Stimulated activated CD8-positive, alpha-beta memory T cell treated with anti-CD3 and anti-CD28 coated beads, Interleukin-4, amount 100 ng/mL, for 48 hours (primary cell): ENCODE data around the gene IDS.
A peak's percentile ranks its signal among the peaks of the same experiment; 100 is the strongest.
"Not testable (repeated sequence)": the region's sequence is repeated elsewhere in the genome, so short reads cannot be mapped to it uniquely, and the experiment has no call there.

Experiments
- DNase-seq: peaks from one replicate; pipeline ENCODE4 v3.0.0-alpha.2; 2020

The IDS gene

DNA sequence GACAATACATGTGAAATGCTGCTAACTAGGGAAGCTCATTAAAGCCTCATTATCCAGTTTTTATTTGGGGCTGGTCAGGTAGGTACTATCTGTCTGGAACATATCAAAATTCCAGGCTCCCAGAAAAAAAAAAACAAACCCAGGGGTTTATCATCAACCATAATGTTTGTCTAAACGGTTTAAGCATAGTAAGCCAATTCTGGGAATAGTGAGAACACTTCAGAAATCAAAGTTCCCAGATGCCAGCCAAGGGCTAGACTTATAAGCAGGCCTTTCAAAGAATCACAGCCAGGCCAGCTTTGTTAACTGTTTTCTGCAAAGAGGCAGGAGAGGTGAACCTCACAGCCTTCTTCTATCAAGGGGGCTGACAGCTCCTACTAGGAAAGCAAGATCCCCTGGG, 8.1 kb downstream of the IDS start:
- no peak for DNase-seq

- no peak for DNase-seq
Measured at GRCh38 chrX:149495573-149496071, 9.5 kb downstream of the IDS start.

GRCh38 chrX:149494844-149495565, 10.1 kb downstream of the IDS start:
- DNase-seq, result no peak

DNA sequence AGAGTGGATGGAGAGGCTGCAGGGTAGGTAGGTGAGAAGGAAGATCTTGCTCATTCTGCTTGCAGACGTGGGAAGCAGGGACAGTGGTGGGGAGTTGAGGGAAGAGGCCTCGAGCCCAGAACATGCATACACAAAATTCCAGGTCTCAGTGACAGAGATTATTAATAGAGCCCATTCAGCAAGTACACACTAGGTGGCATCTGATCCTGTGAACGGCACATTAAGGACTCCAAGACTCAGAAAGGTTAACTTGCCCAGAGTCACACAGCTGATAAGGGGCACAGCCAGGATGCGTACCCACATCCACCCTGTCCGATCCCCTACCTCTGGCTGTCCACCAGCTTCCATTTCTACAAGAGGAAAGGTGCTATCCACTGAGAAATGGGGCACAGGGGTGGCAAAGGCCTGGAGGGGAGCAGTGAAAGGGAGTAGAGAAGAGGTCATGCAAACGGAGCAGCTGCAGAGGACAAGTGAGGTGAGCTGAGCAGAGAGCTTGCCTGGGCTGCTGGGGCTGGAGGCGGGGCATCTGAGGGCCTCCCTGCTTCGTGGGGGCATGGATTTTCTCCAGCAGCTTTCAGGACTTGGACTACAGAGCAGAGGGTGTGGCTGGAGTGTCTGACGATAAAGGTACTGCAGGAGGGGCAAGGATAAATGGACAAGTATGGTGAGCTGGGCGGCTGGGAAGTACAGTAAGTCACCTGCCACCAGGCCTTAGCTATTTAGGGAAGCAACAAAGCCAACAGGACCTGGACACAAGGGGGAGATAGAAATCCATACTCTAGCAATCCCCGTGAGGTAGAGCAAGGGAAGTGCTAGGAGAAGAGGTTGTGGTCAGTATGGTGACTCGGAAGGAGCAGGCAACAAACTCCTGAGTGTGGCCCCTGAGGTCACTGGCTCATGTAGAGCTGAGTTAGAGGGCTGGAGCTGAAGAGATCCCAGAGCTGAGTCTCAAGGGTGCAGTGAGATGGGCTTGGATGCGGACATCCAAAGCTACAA, 11.2 kb downstream of the IDS start:
- no peak for DNase-seq

- DNase-seq, result no peak
Measured at GRCh38 chrX:149491812-149492211, 13.3 kb downstream of the IDS start.

DNA sequence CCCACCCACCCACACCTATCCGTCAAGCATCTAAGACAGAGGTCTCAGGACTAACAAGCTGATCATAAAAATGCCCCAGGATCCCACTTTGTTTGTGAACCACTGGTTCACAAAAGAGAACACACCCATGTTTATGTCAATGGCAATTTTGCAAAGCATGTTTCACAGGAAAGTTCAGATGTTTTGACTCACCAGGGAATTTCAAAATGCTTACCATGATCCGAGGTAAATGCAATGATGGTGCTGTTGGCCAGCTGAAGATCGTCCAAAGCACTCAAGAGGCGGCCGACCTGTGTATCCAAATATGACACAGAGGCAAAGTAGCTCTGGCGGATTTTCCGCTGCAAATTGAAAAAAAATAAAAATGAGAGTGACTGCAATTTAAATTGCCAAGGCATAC, 15.0 kb downstream of the IDS start:
- no peak for DNase-seq

DNA sequence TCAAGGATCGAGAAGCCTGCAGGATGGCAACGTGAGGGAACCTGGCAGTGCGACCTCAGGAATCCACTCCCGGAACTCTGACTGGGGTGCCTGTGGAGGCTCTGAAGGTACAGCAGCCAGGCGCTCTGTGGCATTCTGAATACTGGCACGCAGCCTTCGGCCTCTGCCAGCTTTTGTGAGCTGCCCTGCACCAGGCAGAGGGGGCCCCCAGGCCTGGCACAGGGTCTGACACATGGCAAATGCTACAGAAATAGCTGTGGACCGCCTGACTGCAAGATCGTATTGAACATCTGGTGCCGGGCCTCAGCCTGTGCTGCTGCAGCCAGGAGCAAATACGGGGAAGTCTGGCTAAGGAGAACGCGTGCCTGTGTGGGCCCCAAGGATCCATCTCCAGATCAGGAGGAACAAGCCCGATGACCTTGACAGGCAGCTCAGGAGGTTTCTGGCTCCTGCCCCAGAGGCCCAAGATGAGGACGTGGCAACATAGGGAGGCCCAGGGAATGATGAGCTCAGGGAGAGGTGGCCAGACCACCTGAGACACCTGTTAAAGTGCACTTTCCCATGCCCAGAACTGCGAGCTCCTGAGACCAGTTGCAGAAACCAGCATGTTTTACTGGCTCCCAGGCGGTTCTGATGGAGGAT, 16.6 kb downstream of the IDS start:
- not testable (repeated sequence) for DNase-seq

- not testable (repeated sequence) for DNase-seq
Measured at GRCh38 chrX:149488008-149488407, 17.1 kb downstream of the IDS start.

DNA sequence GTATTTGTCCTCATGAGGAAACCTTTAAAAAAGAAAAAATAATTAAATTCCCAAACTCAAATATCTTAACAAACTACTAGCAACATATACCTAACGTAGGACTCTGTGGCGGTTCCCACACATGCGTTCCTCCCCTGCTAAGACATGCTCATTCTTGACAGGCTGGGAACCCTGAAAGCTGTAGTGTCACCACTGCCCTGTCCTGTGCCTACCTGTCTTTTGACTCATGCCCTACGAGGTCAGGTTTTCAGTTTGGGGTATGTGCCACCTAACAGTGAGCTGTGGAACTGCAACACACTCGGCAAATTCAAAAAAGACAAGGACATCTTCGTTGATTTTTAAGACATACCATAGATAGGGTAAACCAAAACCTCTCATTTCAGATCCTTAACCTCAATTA, 17.8 kb downstream of the IDS start:
- DNase-seq, result no peak

DNA sequence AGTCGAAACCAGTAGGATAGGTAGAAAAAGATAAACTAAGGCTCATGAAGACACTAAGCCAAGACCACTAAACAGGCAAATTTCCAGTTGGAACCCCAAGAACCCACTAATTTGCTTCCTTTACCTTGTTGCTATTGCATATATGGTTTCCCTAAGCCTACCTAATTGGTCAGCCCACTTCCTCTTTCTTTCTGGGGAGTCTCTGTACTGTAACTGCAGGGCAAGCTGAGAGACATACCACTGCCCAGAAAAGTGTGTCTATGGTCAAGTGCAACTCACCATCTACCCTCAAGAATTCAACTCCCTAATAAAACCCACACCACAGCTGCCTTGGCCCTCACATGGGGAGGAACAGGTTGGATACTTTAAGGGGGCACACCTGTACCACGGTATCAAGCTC, 28.6 kb downstream of the IDS start:
- no peak for DNase-seq

DNA sequence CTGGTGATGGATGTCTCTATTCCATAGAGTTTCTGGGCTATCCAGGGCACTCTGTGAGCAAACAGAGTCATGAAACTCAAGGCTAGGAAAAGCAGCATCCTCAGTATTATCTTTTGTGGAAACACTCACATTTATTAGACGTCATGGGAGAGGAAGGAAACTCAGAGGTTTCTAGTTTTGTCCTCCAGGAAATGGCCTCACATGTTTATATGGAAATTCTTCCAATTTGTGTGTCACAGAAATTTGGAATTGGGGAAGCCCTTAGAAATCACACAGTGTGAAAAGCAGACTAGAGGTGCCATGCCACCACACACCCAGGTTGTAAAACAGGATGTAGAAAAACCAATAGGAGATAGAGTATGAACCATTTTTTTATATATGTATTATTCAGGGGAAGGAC, 31.1 kb downstream of the IDS start:
- DNase-seq, result no peak

DNA sequence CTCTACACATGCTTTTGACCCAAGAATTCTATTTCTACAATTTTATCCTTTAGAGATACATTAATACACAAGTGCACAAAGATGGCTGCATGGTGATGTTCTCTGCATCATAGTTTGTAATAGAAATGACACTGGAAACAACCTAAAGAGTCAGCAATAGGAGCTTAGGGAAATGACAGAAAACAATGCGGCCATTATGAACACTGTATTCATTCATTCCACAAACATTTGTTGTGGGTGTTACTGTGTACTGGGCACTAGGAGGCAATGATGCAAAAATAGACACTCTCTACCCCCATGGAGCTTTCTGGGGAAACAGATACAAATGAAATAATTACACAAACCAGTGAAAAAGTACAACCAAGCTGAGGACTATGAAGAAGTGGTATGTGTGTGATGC, 32.0 kb downstream of the IDS start:
- DNase-seq, result no peak

- DNase-seq, result no peak
Measured at GRCh38 chrX:149472625-149473024, 32.5 kb downstream of the IDS start.

DNA sequence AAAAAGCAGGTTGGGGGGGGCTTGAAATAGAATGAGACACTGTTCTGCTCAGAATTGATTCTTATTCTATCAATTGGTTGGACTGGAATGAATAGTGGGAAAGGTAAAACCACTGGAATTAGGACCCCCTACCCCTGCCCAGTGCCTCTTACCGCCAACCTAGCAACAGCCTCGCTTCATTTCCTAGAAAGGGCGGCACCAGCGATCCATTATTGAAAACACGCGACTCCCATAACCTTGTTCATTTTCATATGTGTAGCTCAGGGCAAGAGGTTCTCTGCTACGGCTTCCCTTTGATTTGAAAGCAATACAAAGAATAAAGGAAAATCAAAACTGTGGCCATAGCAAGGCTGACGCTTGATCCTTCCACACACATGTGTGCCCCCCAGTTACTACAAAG, 33.7 kb downstream of the IDS start:
- no peak for DNase-seq

- DNase-seq, result peak; percentile 78
Measured at GRCh38 chrX:149470955-149471354, 34.2 kb downstream of the IDS start.

- no peak for DNase-seq
Measured at GRCh38 chrX:149469406-149469805, 35.7 kb downstream of the IDS start.

- DNase-seq, result no peak
Measured at GRCh38 chrX:149467920-149468319, 37.2 kb downstream of the IDS start.

GRCh38 chrX:149467461-149467860, 37.6 kb downstream of the IDS start:
- DNase-seq, result no peak

- no peak for DNase-seq
Measured at GRCh38 chrX:149462849-149463248, 42.3 kb downstream of the IDS start.

DNA sequence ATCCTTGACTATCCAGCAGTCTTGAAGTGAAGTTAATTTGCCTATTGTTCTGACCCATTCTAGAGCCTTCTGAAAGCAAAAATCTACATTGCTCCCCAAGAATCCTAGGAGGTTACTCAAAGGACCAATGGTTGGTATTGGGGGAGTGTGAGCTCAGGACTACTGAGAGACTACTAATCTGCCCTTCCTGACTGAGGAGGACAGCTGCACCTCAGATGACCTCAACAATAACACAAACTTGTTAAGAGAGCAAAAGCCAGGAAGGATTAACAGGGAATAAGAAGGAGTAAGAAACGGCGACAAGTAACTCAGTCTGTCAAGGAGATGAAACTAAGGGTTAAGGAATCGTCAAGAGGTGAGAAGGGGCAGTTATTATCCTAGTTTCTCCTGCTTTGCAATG, 43.4 kb downstream of the IDS start:
- DNase-seq, result no peak

DNA sequence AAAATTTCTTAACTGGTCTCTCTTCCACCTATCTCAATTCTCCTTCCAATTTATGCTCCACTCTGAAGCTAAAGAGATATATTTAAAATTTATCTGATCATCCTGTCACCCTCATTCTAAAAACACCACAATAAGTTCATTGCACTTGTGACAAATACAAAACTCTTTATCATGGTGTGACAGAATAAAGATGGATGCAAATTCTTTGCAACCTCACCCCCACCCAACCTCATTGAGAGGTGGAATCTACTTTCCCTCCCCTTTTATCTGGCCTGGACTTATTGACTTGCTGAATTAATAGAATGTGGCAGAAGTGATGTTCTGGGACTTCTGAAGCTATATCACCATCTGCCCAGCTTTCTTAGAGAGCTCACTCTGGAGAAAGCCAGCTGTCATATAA, 46.5 kb downstream of the IDS start:
- DNase-seq, result no peak

DNA sequence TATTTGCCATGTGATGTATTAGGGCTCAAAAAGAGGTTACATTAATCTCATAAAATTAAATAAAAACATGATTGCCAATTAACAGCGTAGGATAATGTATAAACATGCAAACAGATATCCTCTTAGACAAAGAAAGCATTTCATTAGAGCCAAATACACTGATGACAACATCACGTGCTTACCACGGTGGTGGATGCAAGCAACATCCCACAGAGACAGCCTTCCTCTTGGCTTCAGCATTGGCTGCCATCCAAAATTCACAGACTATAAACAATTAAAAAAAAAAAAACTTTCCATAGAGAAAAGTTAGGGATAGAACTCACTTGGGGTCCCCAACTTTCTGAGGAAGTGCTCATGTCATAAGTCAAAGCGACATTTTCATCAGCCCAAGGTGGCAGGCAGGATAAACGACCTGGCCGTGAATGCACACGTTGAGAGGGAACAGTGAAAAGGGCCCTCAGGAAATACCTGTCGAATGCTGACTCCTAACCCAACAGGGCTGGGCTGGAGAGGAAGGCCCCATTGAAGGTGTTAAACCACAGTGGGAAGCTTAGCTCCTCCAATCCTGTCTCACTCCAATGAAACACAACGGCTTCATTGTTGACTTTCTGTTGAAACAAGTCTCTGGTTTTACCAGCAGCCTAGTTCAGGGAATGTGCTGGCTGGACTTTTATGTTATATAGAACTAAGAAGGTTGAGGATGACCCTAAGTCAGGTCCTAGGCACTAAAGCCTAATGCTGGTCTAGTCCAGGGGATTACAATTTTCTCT, 48.4 kb downstream of the IDS start:
- no peak for DNase-seq

DNA sequence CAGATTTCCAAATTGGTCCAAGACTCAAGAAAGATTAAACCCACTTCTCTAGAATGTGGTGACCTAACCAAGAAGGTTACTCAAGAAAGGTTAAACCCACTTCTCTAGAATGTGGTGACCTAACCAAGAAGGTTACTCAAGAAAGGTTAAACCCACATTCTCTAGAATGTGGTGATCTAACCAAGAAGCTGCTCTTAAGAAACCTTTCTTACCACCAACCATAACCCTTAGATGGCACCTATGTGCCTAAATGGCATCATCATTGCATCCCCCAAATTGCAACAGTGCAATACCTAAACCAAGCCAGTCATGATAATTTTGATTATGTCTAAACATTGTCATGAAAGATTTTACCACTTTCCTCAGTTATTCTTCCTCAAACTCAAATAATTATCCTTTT, 49.2 kb downstream of the IDS start:
- DNase-seq, result no peak
